ENCODE results near the gene SLC41A3. TPM values are rescaled to one million over a fixed set of nuclear protein-coding genes. Genes with fewer than 3 reads are reported as not detected.

Gene SLC41A3
- total RNA-seq, 1 donor from 2014 or later = 62.9 TPM

DNA sequence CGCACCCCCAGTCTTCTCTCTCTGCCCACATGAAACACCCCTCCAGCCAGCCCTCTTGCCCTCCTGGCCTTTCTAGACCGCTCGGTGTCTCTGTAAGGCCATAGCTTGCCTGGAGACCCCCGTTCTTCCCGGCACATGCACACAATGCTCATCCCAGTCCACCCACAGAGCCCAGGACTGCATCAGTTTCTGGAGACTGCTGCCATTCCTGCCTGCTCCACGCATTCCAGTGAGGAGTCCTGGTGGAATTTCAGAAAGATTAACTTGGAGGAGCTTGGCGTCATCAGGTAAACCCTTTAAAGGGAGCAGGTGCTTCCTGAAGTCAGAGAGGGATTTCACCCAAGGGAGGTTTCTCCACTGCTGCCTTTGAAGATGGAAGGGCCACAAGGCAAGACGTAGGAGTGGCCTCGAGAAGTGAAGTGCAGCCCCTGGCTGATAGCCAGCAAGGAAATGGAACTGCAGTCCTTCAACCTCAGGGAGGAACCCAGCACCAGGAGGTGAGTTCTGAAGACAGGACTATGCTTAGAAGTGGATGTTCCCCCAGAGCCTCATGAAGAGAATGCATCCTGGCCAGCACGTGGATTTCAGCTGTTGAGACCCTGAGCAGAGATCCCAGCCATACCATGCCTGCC lies 19.2 kb downstream of the SLC41A3 start:
- no peak overlapping the region for H3K27ac ChIP-seq
- H3K9me3 ChIP-seq = no peaks in the 10 kb centered on the region
- no peak overlapping the region for H3K4me3 ChIP-seq
- no peaks in the 10 kb centered on the region for H3K36me3 ChIP-seq
- H3K27me3 ChIP-seq = no peaks in the 10 kb centered on the region
- intact Hi-C loops (cut with DNase I) = no loop called here
- DNase-seq (ENCODE audit: extremely low spot score in 2 of 2) = no peak
- TF ChIP-seq, protein P1, sequence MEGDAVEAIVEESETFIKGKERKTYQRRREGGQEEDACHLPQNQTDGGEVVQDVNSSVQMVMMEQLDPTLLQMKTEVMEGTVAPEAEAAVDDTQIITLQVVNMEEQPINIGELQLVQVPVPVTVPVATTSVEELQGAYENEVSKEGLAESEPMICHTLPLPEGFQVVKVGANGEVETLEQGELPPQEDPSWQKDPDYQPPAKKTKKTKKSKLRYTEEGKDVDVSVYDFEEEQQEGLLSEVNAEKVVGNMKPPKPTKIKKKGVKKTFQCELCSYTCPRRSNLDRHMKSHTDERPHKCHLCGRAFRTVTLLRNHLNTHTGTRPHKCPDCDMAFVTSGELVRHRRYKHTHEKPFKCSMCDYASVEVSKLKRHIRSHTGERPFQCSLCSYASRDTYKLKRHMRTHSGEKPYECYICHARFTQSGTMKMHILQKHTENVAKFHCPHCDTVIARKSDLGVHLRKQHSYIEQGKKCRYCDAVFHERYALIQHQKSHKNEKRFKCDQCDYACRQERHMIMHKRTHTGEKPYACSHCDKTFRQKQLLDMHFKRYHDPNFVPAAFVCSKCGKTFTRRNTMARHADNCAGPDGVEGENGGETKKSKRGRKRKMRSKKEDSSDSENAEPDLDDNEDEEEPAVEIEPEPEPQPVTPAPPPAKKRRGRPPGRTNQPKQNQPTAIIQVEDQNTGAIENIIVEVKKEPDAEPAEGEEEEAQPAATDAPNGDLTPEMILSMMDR (IDR thresholded peaks at IDR 0.05) = no peak
- TF ChIP-seq POLR2AphosphoS5 (IDR thresholded peaks at IDR 0.05; ENCODE audit: insufficient read depth in 1 of 2, low read depth in 1 of 2) (no peak), POLR2A (IDR thresholded peaks at IDR 0.05) (no peak)
- no peaks in the 10 kb centered on the region for H3K4me1 ChIP-seq

DNA sequence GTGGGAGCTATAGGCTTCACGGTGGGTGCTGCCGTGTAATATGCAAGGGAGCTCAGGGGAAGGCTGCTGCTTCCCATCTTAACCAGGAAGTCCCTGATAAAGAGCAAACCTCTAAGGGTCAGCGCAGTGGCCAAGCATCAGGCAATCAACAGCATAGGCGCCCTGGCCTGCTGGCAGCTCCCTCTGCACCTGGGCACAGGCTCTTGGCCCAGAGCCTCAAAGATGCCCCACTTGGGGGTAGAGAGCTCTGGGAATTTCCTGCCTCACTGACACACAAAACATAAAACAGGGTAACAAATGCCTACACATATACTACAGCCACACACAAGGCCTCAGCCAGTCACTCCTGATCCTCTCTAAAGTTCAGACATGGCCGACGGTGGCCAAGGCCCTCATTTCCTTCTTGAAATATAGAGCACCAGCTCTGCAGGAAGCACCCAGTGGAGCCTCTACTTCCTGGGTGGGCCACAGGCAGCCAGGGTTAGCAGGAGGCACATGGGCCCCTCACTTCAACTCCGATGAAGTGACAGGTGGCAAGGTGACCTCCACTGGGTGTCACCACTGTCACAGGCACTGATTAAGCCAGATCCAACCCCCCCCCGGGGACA lies 20.5 kb downstream of the SLC41A3 start:
- H3K27me3 ChIP-seq = no peaks in the 10 kb centered on the region
- H3K4me3 ChIP-seq = no peak overlapping the region
- no peak for DNase-seq (ENCODE audit: extremely low spot score in 2 of 2)
- no peak for TF ChIP-seq POLR2A (IDR thresholded peaks at IDR 0.05)
- H3K4me1 ChIP-seq = peaks cover 4% of the 10 kb centered on the region
- H3K27ac ChIP-seq = no peak overlapping the region
- intact Hi-C loops (cut with DNase I) = no loop called here
- no peaks in the 10 kb centered on the region for H3K9me3 ChIP-seq
- no peaks in the 10 kb centered on the region for H3K36me3 ChIP-seq

DNA sequence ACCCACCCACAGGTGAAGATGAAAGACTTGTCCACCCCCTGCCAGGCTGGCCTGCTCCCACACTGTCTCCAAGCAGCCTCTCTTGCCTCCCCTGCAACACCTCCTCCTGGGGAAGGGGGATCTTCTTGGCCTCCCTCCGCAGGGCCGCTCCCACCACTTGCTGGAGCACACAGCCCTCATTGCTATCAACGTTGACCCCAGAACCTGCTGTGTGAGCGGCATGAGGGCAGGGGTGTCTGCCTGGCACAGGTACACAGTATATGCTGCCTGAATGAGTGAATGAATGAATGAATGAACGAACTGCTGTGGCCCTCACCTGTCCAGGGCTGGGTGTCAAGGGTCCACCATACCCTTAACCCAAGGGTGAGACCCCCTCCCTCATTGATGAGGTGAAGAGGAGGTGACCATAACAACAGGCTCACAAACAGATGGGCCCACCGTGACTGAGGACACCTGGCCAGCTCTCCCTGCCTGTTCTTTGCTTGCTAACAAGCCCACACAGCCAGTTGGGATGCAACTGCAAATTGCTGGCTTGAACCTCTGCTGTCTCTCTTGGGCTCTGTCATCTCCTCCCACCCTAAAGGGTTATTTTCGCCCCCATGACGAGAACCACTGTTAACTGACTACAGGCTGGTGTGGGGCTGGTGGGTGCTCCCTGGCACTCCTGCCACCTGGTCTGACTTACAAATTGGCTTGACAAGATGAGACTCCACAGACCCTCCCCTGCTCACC lies 22.5 kb downstream of the SLC41A3 start:
- TF ChIP-seq POLR2AphosphoS5 (IDR thresholded peaks at IDR 0.05; ENCODE audit: insufficient read depth in 1 of 2, low read depth in 1 of 2) (no peak), POLR2A (IDR thresholded peaks at IDR 0.05) (no peak)
- TF ChIP-seq, protein P1 (IDR thresholded peaks at IDR 0.05) = no peak
- H3K36me3 ChIP-seq = no peaks in the 10 kb centered on the region
- intact Hi-C loops (cut with DNase I) = no loop called here

DNA sequence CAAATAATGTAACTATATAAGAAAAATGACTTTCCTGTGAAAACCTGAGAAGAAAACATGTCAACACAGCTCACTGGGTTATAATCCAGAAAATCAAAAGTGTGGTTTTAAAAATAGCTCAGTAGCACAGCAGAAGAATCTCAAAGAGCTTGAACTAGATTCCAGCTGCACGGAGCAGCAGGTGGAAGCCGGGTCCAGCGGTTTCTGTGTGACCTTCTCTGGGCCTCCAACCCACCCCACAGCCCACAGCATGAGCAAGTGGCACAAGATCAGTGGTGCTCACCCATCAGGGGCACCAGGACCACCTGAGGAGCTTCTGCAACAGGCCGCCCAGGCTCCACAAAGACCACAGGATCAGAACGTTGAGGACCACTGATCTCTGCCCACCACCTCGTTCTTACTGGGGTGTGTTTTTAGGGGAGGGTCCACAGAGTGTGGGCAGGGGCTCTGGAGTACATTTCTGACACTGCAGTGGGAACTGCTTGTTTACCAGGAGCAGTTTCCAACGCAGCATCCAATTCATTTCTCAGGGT lies 23.2 kb downstream of the SLC41A3 start:
- intact Hi-C loops (cut with DNase I) = no loop called here
- Histone ChIP-seq H3K9me3 (no peaks in the 10 kb centered on the region), H3K36me3 (no peaks in the 10 kb centered on the region), H3K27me3 (no peaks in the 10 kb centered on the region), H3K4me3 (no peak overlapping the region), H3K4me1 (peaks cover 28% of the 10 kb centered on the region), H3K27ac (no peak overlapping the region)
- TF ChIP-seq POLR2AphosphoS5 (IDR thresholded peaks at IDR 0.05; ENCODE audit: insufficient read depth in 1 of 2, low read depth in 1 of 2) (no peak), POLR2A (IDR thresholded peaks at IDR 0.05) (no peak)
- TF ChIP-seq, protein P1 (IDR thresholded peaks at IDR 0.05) = no peak
- DNase-seq (ENCODE audit: extremely low spot score in 2 of 2) = no peak

More for the DNA sequence above, 22.5 kb downstream of the SLC41A3 start:
- DNase-seq (ENCODE audit: extremely low spot score in 2 of 2) = peak in 1 of 2 donors; percentile 69
- Histone ChIP-seq H3K27ac (no peak overlapping the region), H3K4me3 (no peak overlapping the region), H3K9me3 (no peaks in the 10 kb centered on the region), H3K27me3 (no peaks in the 10 kb centered on the region), H3K4me1 (peaks cover 24% of the 10 kb centered on the region)

DNA sequence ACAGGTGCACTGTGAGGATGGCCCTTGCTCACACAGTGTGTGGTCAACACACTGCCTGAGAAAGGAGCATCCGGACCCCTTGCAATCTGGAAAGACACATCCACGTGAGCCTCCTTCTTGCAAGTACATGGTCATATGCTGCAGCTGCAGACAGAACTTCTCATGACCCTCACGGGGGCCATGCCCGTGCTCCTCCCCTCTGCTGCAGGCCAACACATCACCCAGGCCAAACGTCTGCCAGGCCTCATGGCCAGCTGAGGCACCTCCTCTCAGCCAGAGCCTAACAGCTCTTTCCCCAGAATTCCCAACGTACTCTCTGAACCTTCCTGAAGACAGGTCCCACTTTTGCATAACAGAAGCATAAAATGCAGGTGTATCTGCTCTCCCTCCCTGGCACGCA lies 25.3 kb downstream of the SLC41A3 start:
- DNase-seq (ENCODE audit: extremely low spot score in 2 of 2) = no peak
- peaks cover 28% of the 10 kb centered on the region for H3K4me1 ChIP-seq
- intact Hi-C loops (cut with DNase I) = no loop called here
- no peak for TF ChIP-seq POLR2A (IDR thresholded peaks at IDR 0.05)
- no peak for TF ChIP-seq POLR2AphosphoS5 (IDR thresholded peaks at IDR 0.05; ENCODE audit: insufficient read depth in 1 of 2, low read depth in 1 of 2)
- TF ChIP-seq, protein P1 (IDR thresholded peaks at IDR 0.05) = no peak
- no peaks in the 10 kb centered on the region for H3K9me3 ChIP-seq
- no peaks in the 10 kb centered on the region for H3K36me3 ChIP-seq
- no peak overlapping the region for H3K4me3 ChIP-seq
- H3K27ac ChIP-seq = no peak overlapping the region
- H3K27me3 ChIP-seq = no peaks in the 10 kb centered on the region
